ENCODE measurements around the gene COLGALT1. TPM values are rescaled to one million over a fixed set of nuclear protein-coding genes. Genes with fewer than 3 reads are reported as not detected.
A peak's percentile ranks its signal among the peaks of the same experiment; 100 is the strongest.

The COLGALT1 gene
- polyA plus RNA-seq, 1 of the 3 experiments (the other 2 are of a cell fraction), result 83.8 TPM

GRCh38 chr19:17605761-17606589 is 50.5 kb downstream of the COLGALT1 start:
- H3K79me2 ChIP-seq (ENCODE audit: insufficient read depth), result no peaks in the 10 kb centered on the region
- peak overlapping the region; percentile 39 to 90; a peak in 2 of 4 replicates for H3K27ac ChIP-seq (ENCODE audit: low read depth in 2 of 2, low read length in 1 of 2)
- TF ChIP-seq RAD21 (IDR thresholded peaks at IDR 0.05; ENCODE audit: low read length) (peak; percentile 31), EP300 (IDR thresholded peaks at IDR 0.05; ENCODE audit: borderline replicate concordance in 1 of 2, low read depth in 1 of 2, low read length in 1 of 2) (no peak), ELF1 (IDR thresholded peaks at IDR 0.05) (no peak), MXI1 (IDR thresholded peaks at IDR 0.05; ENCODE audit: low read depth, low read length) (peak; percentile 71), NFIC (IDR thresholded peaks at IDR 0.05; ENCODE audit: borderline replicate concordance) (no peak), TAF1 (IDR thresholded peaks at IDR 0.05; ENCODE audit: borderline replicate concordance, low read depth, low read length) (no peak), NRF1 (IDR thresholded peaks at IDR 0.05; ENCODE audit: low read depth, low read length) (peak; percentile 85)
- TF ChIP-seq, protein P1, sequence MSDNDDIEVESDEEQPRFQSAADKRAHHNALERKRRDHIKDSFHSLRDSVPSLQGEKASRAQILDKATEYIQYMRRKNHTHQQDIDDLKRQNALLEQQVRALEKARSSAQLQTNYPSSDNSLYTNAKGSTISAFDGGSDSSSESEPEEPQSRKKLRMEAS (IDR thresholded peaks at IDR 0.05; ENCODE audit: low read depth), result peak; percentile 98
- TF ChIP-seq, protein P2, sequence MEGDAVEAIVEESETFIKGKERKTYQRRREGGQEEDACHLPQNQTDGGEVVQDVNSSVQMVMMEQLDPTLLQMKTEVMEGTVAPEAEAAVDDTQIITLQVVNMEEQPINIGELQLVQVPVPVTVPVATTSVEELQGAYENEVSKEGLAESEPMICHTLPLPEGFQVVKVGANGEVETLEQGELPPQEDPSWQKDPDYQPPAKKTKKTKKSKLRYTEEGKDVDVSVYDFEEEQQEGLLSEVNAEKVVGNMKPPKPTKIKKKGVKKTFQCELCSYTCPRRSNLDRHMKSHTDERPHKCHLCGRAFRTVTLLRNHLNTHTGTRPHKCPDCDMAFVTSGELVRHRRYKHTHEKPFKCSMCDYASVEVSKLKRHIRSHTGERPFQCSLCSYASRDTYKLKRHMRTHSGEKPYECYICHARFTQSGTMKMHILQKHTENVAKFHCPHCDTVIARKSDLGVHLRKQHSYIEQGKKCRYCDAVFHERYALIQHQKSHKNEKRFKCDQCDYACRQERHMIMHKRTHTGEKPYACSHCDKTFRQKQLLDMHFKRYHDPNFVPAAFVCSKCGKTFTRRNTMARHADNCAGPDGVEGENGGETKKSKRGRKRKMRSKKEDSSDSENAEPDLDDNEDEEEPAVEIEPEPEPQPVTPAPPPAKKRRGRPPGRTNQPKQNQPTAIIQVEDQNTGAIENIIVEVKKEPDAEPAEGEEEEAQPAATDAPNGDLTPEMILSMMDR (IDR thresholded peaks at IDR 0.05), result peak; percentile 61
- H3K4me2 ChIP-seq, result peak overlapping the region; percentile 93
- H3K9ac ChIP-seq, result peak overlapping the region; percentile 53; the same call in 1 of the 2 replicates
- H3K4me3 ChIP-seq (ENCODE audit: low read depth in 2 of 2, low read length in 1 of 2), result peak overlapping the region; percentile 50 to 65
- H3K36me3 ChIP-seq (replicated peaks in 1 of 2; ENCODE audit: control insufficient read depth in 1 of 2, insufficient read depth in 2 of 2, low read length in 1 of 2), result no peaks in the 10 kb centered on the region
- POLR2A ChIA-PET, result interaction anchor here (0.5 to 1.1 kb wide), 6 partner anchors 94 to 253 kb away, joined by 3 to 6 read pairs (median 3); partner anchors contain the start of genes MAP1S and PGLS
- H3K4me1 ChIP-seq (ENCODE audit: control insufficient read depth in 1 of 2, insufficient read depth in 2 of 2, low read depth in 1 of 2, low read length in 1 of 2), result peaks cover 0 to 14% of the 10 kb centered on the region in 2 experiments; a peak in 1 of 4 replicates
- peak overlapping the region; percentile 79; the same call in 1 of the 2 replicates for H2AFZ ChIP-seq (ENCODE audit: low read depth)
- no peaks in the 10 kb centered on the region for H4K20me1 ChIP-seq (ENCODE audit: insufficient read depth)
- H3K9me2 ChIP-seq, result no peaks in the 10 kb centered on the region
- WGBS (ENCODE audit: low lambda C conversion rate), result 2% methylated on average over 12 of the region's 85 CpGs
- CTCF ChIA-PET, result interaction anchor here (0.6 to 2.7 kb wide), 32 partner anchors 9 to 253 kb away, joined by 3 to 17 read pairs (median 4); partner anchors contain the start of genes MAP1S, NXNL1, SLC27A1 and TMEM221
- H3K9me3 ChIP-seq, result no peaks in the 10 kb centered on the region
- peak; percentile 98 for DNase-seq
- H3F3A ChIP-seq (replicated peaks; ENCODE audit: insufficient read depth), result no peaks in the 10 kb centered on the region
- H3K27me3 ChIP-seq (ENCODE audit: insufficient read depth), result peaks cover 27% of the 10 kb centered on the region; the same call in 1 of the 2 replicates

- ChIA-PET CTCF (interaction anchor here (0.8 to 2.7 kb wide), 26 partner anchors 8 to 252 kb away, joined by 3 to 17 read pairs (median 4); partner anchors contain the start of genes MAP1S, NXNL1, SLC27A1 and TMEM221), POLR2A (interaction anchor here (0.5 to 1.1 kb wide), 5 partner anchors 113 to 253 kb away, joined by 3 to 4 read pairs (median 3); partner anchors contain the start of gene MAP1S)
- H2AFZ ChIP-seq (ENCODE audit: low read depth), result peak overlapping the region; percentile 79; the same call in 1 of the 2 replicates
- H3K36me3 ChIP-seq (replicated peaks in 1 of 2; ENCODE audit: control insufficient read depth in 1 of 2, insufficient read depth in 2 of 2, low read length in 1 of 2), result no peaks in the 10 kb centered on the region
- no peaks in the 10 kb centered on the region for H3K79me2 ChIP-seq (ENCODE audit: insufficient read depth)
- peaks cover 20% of the 10 kb centered on the region; the same call in 1 of the 2 replicates for H3K27me3 ChIP-seq (ENCODE audit: insufficient read depth)
- peaks cover 0 to 11% of the 10 kb centered on the region in 2 experiments; a peak in 1 of 4 replicates for H3K4me1 ChIP-seq (ENCODE audit: control insufficient read depth in 1 of 2, insufficient read depth in 2 of 2, low read depth in 1 of 2, low read length in 1 of 2)
- peak overlapping the region in 1 of 2 experiments; percentile 90; a peak in 1 of 4 replicates for H3K27ac ChIP-seq (ENCODE audit: low read depth in 2 of 2, low read length in 1 of 2)
- no peaks in the 10 kb centered on the region for H3K9me3 ChIP-seq
- WGBS (ENCODE audit: low lambda C conversion rate), result 25% methylated on average over 16 of the region's 18 CpGs
- H3F3A ChIP-seq (replicated peaks; ENCODE audit: insufficient read depth), result no peaks in the 10 kb centered on the region
- H3K9ac ChIP-seq, result no peak overlapping the region
- H3K4me2 ChIP-seq, result peak overlapping the region; percentile 93
- no peak for DNase-seq
- no peaks in the 10 kb centered on the region for H4K20me1 ChIP-seq (ENCODE audit: insufficient read depth)
- no peaks in the 10 kb centered on the region for H3K9me2 ChIP-seq
- H3K4me3 ChIP-seq (ENCODE audit: low read depth in 2 of 2, low read length in 1 of 2), result peak overlapping the region; percentile 50 to 65
- TF ChIP-seq EZH2phosphoT487 (IDR thresholded peaks at IDR 0.05; ENCODE audit: borderline replicate concordance, low read depth) (no peak), SMC3 (IDR thresholded peaks at IDR 0.05; ENCODE audit: low read depth, low read length) (no peak), ELF1 (IDR thresholded peaks at IDR 0.05) (no peak), TEAD4 (IDR thresholded peaks at IDR 0.05; ENCODE audit: borderline replicate concordance, insufficient read depth) (no peak), FOXJ3 (CRISPR knock-in tag; IDR thresholded peaks at IDR 0.05) (no peak), GATA2 (CRISPR knock-in tag; IDR thresholded peaks at IDR 0.05) (no peak), RAD21 (IDR thresholded peaks at IDR 0.05; ENCODE audit: low read length) (no peak), PBX3 (IDR thresholded peaks at IDR 0.05) (no peak), USF1 (IDR thresholded peaks at IDR 0.05; ENCODE audit: borderline replicate concordance, low read depth) (no peak), NFIC (IDR thresholded peaks at IDR 0.05; ENCODE audit: borderline replicate concordance) (no peak)
These were observed 51.2 kb downstream of the COLGALT1 start for GRCh38 chr19:17606590-17607185.

Data from SK-N-SH (cell line).